Measurements from ENCODE around the gene XYLT1. TPM values are rescaled to one million over a fixed set of nuclear protein-coding genes. Genes with fewer than 3 reads are reported as not detected.

Gene XYLT1
- total and polyA plus RNA-seq, 2 of the 13 experiments (the other 11 are each of a cell fraction or from before 2014, with no cell fraction given): not detected

DNA sequence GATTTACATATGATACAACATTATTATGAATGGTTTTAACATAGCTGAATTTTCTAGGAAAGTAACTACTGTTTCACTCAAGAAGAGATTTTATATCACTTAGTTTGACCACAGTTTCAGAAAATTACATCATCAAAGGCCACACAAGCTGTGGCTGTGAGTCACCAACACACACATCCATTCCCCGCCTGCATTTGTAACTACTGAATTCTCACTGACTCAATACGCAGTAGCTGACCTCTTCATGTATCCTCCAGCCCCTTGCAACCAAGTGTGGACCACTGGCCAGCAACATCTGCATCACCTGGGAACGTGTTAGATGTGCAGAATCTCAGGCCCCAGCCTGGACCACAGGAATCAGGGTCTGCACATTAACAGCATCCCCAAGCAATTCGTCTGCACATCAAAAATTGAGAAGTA lies 197.6 kb downstream of the XYLT1 start:
- H3K79me2 ChIP-seq (ENCODE audit: insufficient read depth, low read length): no peaks in the 10 kb centered on the region
- DNase-seq (ENCODE audit: low spot score) (peak; percentile 35), FAIRE-seq (no peak), ATAC-seq (no peak)
- H3K9ac ChIP-seq (ENCODE audit: insufficient read depth, low read depth, low read length): no peak overlapping the region
- peaks cover 34% of the 10 kb centered on the region for H3K4me1 ChIP-seq (ENCODE audit: insufficient read depth, low read length)
- intact Hi-C loops (cut with micrococcal nuclease; ENCODE audit: unreplicated experiment): no loop called here
- POLR2A ChIA-PET: no interaction called here
- CTCF ChIA-PET (ENCODE audit: low intra/inter-chr PET ratio, low total read pairs): no interaction called here
- H3K4me2 ChIP-seq (ENCODE audit: low read depth, low read length): no peak overlapping the region
- no peak overlapping the region for H3K27ac ChIP-seq (ENCODE audit: extremely low read length, insufficient read depth, low read length)
- TF ChIP-seq MAFK (conservative IDR thresholded peaks at IDR 0.05 in 1 of 2, IDR thresholded peaks at IDR 0.05 in 1 of 2; ENCODE audit: low read length in 2 of 2): no peak
- peak; percentile 42; the same call in 1 of the 2 replicates for TF ChIP-seq ATF7 (IDR thresholded peaks at IDR 0.05)
- TF ChIP-seq ATF7 (CRISPR knock-in tag; IDR thresholded peaks at IDR 0.05): no peak
- TF ChIP-seq ZNF7 (CRISPR knock-in tag; IDR thresholded peaks at IDR 0.05): peak; percentile 94
- TF ChIP-seq SNAPC4 (CRISPR knock-in tag; IDR thresholded peaks at IDR 0.05): no peak
- TF ChIP-seq HNRNPK (IDR thresholded peaks at IDR 0.05; ENCODE audit: low read depth, low read length, poor library complexity, severe bottlenecking): no peak
- TF ChIP-seq SIX4 (CRISPR knock-in tag; IDR thresholded peaks at IDR 0.05): no peak
- no peak for TF ChIP-seq TBX2 (CRISPR knock-in tag; IDR thresholded peaks at IDR 0.05; ENCODE audit: borderline replicate concordance)
- TF ChIP-seq CREB1 (IDR thresholded peaks at IDR 0.05): peak; percentile 66; the same call in 1 of the 2 replicates
- no peak for TF ChIP-seq CREB1 (CRISPR knock-in tag; IDR thresholded peaks at IDR 0.05)
- no peak for TF ChIP-seq ZNF337 (CRISPR knock-in tag; IDR thresholded peaks at IDR 0.05; ENCODE audit: borderline replicate concordance, low read depth)
- TF ChIP-seq CEBPB (IDR thresholded peaks at IDR 0.05; ENCODE audit: borderline replicate concordance, low read depth, low read length): peak; percentile 35; the same call in 1 of the 2 replicates
- TF ChIP-seq, protein P1, sequence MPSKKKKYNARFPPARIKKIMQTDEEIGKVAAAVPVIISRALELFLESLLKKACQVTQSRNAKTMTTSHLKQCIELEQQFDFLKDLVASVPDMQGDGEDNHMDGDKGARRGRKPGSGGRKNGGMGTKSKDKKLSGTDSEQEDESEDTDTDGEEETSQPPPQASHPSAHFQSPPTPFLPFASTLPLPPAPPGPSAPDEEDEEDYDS (CRISPR knock-in tag; IDR thresholded peaks at IDR 0.05): no peak
- TF ChIP-seq FOSL2 (CRISPR knock-in tag; IDR thresholded peaks at IDR 0.05): peak; percentile 90
- peak in 1 of 2 experiments; percentile 85; a peak in 2 of 4 replicates for TF ChIP-seq ATF4 (CRISPR knock-in tag; IDR thresholded peaks at IDR 0.05)
- TF ChIP-seq ZNF317 (CRISPR knock-in tag; IDR thresholded peaks at IDR 0.05): no peak
- no peak for TF ChIP-seq ADNP (CRISPR knock-in tag; IDR thresholded peaks at IDR 0.05)
- in situ Hi-C loops (cut with HindIII; ENCODE audit: extremely low pct_ligation_motif_present, low pct_unique_long_range_greater_than_20kb): loop anchor here (10.0 kb wide), 1 partner anchor 192 kb away; no protein-coding TSS in a partner anchor
- H3K36me3 ChIP-seq (replicated peaks in 1 of 2; ENCODE audit: control insufficient read depth in 1 of 2, insufficient read depth in 2 of 2, low read length in 2 of 2): no peaks in the 10 kb centered on the region
- no peak overlapping the region for H3K4me3 ChIP-seq (replicated peaks in 1 of 3; ENCODE audit: insufficient read depth in 1 of 3, low read depth in 2 of 3, low read length in 3 of 3)
- BruUV-seq (replicated peaks): no TSS peak
- H3K27me3 ChIP-seq (ENCODE audit: control insufficient read depth in 1 of 2, insufficient read depth in 2 of 2, low read length in 2 of 2): no peaks in the 10 kb centered on the region; a peak in 1 of 5 replicates
- 5% methylated on average over 4 of the region's 4 CpGs for WGBS (ENCODE audit: low lambda C conversion rate)
- H3K9me3 ChIP-seq (ENCODE audit: low read length): no peaks in the 10 kb centered on the region
- no peaks in the 10 kb centered on the region for H4K20me1 ChIP-seq (ENCODE audit: insufficient read depth, low read length)
- H2AFZ ChIP-seq (ENCODE audit: low read length): no peak overlapping the region

Measured in HepG2 (cell line).